Measurements from ENCODE around the gene BACH2.

The BACH2 gene

GRCh38 chr6:90294614-90294988 lies 2.0 kb downstream of the BACH2 start:
- no peak for TF ChIP-seq CTCF (IDR thresholded peaks at IDR 0.05; ENCODE audit: borderline replicate concordance, insufficient read depth, low read depth, low read length)
- no peak overlapping the region for H3K4me3 ChIP-seq (ENCODE audit: low read depth, low read length)

GRCh38 chr6:90294008-90294511 lies 2.6 kb downstream of the BACH2 start:
- no peak for TF ChIP-seq CTCF (IDR thresholded peaks at IDR 0.05; ENCODE audit: borderline replicate concordance, insufficient read depth, low read depth, low read length)
- H3K4me3 ChIP-seq (ENCODE audit: low read depth, low read length): no peak overlapping the region

- TF ChIP-seq CTCF (IDR thresholded peaks at IDR 0.05; ENCODE audit: borderline replicate concordance, insufficient read depth, low read depth, low read length): no peak
- no peak overlapping the region for H3K4me3 ChIP-seq (ENCODE audit: low read depth, low read length)
Measured at GRCh38 chr6:90293319-90293953, 3.2 kb downstream of the BACH2 start.

GRCh38 chr6:90291565-90291964 lies 5.1 kb downstream of the BACH2 start:
- TF ChIP-seq CTCF (IDR thresholded peaks at IDR 0.05; ENCODE audit: borderline replicate concordance, insufficient read depth, low read depth, low read length): no peak
- no peak overlapping the region for H3K4me3 ChIP-seq (ENCODE audit: low read depth, low read length)

- no peak overlapping the region for H3K4me3 ChIP-seq (ENCODE audit: low read depth, low read length)
- TF ChIP-seq CTCF (IDR thresholded peaks at IDR 0.05; ENCODE audit: borderline replicate concordance, insufficient read depth, low read depth, low read length): no peak
Measured at GRCh38 chr6:90290811-90291420, 5.7 kb downstream of the BACH2 start.

GRCh38 chr6:90289902-90290301 lies 6.7 kb downstream of the BACH2 start:
- TF ChIP-seq CTCF (IDR thresholded peaks at IDR 0.05; ENCODE audit: borderline replicate concordance, insufficient read depth, low read depth, low read length): no peak
- H3K4me3 ChIP-seq (ENCODE audit: low read depth, low read length): no peak overlapping the region

GRCh38 chr6:90288404-90288803 lies 8.2 kb downstream of the BACH2 start:
- no peak for TF ChIP-seq CTCF (IDR thresholded peaks at IDR 0.05; ENCODE audit: borderline replicate concordance, insufficient read depth, low read depth, low read length)
- H3K4me3 ChIP-seq (ENCODE audit: low read depth, low read length): no peak overlapping the region

Data from GM12875 (cell line).